Measurements from ENCODE around the gene RABL6.
"Not testable (repeated sequence)": the region's sequence is repeated elsewhere in the genome, so short reads cannot be mapped to it uniquely, and the experiment has no call there.

The RABL6 gene

GRCh38 chr9:136796775-136797347, 10.9 kb upstream of the RABL6 start:
- not testable (repeated sequence) for DNase-seq

- DNase-seq = no peak
Observed at GRCh38 chr9:136798708-136799078, 9.1 kb upstream of the RABL6 start.

- no peak for DNase-seq
Observed at GRCh38 chr9:136799079-136799853, 8.5 kb upstream of the RABL6 start.

GRCh38 chr9:136799854-136800657, 7.7 kb upstream of the RABL6 start:
- peak; percentile 85 for DNase-seq

GRCh38 chr9:136802321-136802720, 5.4 kb upstream of the RABL6 start:
- no peak for DNase-seq

GRCh38 chr9:136803009-136803550, 4.7 kb upstream of the RABL6 start:
- not testable (repeated sequence) for DNase-seq

- DNase-seq = no peak
Observed at GRCh38 chr9:136803551-136804508, 3.9 kb upstream of the RABL6 start.

- no peak for DNase-seq
Observed at GRCh38 chr9:136804509-136805206, 3.1 kb upstream of the RABL6 start.

GRCh38 chr9:136805207-136805740, 2.5 kb upstream of the RABL6 start:
- no peak for DNase-seq

- DNase-seq = no peak
Observed at GRCh38 chr9:136806067-136806466, 1.7 kb upstream of the RABL6 start.

- DNase-seq = no peak
Observed at GRCh38 chr9:136806631-136807201, 1.0 kb upstream of the RABL6 start.

- DNase-seq = no peak
Observed at GRCh38 chr9:136808075-136808805, 492 bp downstream of the RABL6 start.

- no peak for DNase-seq
Observed at GRCh38 chr9:136808806-136809158, 1.0 kb downstream of the RABL6 start.

GRCh38 chr9:136814725-136815421, 7.1 kb downstream of the RABL6 start:
- DNase-seq = no peak

GRCh38 chr9:136815422-136815782, 7.7 kb downstream of the RABL6 start:
- DNase-seq = no peak

- DNase-seq = no peak
Observed at GRCh38 chr9:136820971-136821825, 13.4 kb downstream of the RABL6 start.

GRCh38 chr9:136821826-136822544, 14.2 kb downstream of the RABL6 start:
- no peak for DNase-seq
